Eye (tissue), 1 donor: ENCODE data around the gene CDH8.
A peak's percentile ranks its signal among the peaks of the same experiment; 100 is the strongest.
"Not testable (repeated sequence)": the region's sequence is repeated elsewhere in the genome, so short reads cannot be mapped to it uniquely, and the experiment has no call there.

ENCODE experiments used
- DNase-seq: peaks from one replicate; pipeline ENCODE4 v3.0.0-alpha.2; 2015

Gene CDH8

DNA sequence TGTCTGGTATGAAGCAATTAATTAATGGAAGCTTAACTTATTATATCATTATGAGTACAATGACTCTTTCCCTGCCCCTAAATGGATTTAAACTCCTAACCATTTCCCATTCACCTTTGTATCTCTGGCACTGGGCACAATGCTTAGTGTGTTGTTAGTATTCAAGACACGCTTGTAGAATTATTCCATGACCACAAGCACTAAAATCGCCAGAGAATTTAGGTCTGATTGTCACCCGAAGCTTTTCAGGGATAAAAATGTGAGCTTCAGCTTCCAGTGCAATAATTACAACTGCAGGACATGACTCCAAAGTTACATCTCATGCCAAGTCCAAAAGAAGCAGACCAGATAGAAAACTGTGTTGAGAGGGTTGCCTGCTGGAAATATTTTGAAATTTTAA lies 101.6 kb downstream of the CDH8 start:
- no peak for DNase-seq

DNA sequence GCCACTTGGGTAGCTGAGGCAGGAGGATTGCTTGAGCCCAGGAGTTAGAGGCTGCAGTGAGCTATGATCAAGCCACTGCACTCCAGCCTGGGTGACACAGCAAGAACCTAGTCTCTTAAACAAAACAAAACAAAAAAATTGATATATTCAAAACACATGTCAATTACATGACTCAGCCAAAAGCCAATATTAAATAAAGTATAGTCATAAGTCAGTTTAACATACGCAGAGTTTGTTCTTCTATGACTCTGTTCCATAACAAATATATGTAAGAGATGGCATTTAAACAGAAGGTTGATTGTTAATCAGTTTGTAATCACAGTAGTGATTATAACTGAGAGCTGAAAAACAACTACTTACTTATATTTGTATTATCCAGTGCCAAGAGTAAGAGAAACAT lies 106.5 kb downstream of the CDH8 start:
- DNase-seq: no peak

- DNase-seq: no peak
These were observed 109.5 kb downstream of the CDH8 start for GRCh38 chr16:61926766-61927165.

GRCh38 chr16:61923629-61924028 lies 112.6 kb downstream of the CDH8 start:
- DNase-seq: no peak

DNA sequence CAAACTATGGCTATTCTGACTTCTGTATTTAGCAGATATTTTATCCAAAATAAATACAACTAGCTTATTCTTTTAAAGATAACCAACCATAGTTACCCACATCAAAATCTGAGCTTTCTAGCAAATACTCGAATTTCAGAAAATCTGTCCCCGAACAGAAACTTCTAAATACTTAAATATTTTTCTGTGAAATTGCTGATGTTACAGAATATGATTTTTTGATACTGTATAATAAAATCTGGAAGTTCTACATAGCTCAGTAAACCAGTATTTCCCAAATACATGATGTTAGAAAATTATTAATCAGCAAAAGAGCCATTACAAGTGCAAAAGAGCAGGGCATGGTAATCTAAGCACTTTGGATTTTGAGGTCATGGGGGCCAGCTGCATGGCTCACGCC lies 114.9 kb downstream of the CDH8 start:
- no peak for DNase-seq

DNA sequence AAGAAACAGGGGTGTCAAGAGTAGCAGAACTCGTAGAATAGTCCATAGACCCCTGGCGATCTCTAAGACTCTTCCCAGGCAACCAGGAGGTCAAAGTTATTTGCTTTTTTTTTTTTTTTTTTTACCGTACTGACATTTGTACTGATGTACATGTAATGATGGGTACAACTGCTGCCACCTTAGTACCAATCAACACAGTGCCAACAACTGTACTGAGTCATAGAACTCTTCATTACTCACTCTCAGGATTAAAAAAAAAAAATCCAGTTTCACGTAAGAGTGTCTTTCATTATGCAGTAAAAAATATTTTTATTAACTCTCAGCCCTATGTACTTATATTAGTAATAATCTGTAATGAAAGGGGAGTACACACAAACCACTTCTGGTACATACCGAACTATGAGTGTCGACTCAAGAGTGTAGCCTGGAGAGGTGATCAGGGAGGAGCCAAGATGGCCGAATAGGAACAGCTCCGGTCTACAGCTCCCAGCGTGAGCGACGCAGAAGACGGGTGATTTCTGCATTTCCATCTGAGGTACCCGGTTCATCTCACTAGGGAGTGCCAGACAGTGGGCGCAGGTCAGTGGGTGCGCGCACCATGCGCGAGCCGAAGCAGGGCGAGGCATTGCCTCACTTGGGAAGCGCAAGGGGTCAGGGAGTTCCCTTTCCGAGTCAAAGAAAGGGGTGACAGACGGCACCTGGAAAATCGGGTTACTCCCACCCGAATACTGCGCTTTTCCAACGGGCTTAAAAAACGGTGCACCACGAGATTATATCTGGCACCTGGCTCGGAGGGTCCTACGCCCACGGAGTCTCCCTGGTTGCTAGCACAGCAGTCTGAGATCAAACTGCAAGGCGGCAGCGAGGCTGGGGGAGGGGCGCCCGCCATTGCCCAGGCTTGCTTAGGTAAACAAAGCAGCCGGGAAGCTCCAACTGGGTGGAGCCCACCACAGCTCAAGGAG lies 118.1 kb downstream of the CDH8 start:
- not testable (repeated sequence) for DNase-seq

- no peak for DNase-seq
These were observed 120.7 kb downstream of the CDH8 start for GRCh38 chr16:61915569-61915968.

DNA sequence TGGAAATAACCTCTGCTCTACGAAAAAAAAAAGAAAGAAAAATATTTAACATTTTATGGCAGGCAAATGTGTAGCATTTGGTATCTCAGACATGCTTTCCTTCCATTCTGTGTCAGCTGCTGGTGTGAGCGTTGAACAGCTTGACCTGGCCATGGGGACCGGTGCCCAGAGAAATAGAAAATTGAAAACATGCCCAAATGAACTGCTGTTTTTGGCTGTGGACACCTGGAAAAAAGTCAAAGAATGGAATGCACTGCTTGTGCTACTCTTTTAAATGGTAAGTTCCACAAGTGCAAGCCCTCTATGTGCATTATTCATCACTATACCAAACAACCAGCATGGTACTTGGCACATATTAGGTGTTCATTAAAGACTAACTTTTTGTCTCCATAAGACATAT lies 127.2 kb downstream of the CDH8 start:
- DNase-seq: peak; percentile 29

GRCh38 chr16:61908426-61908825 lies 127.8 kb downstream of the CDH8 start:
- DNase-seq: no peak

- no peak for DNase-seq
These were observed 134.5 kb downstream of the CDH8 start for GRCh38 chr16:61901689-61902088.

GRCh38 chr16:61900482-61900881 lies 135.8 kb downstream of the CDH8 start:
- no peak for DNase-seq

DNA sequence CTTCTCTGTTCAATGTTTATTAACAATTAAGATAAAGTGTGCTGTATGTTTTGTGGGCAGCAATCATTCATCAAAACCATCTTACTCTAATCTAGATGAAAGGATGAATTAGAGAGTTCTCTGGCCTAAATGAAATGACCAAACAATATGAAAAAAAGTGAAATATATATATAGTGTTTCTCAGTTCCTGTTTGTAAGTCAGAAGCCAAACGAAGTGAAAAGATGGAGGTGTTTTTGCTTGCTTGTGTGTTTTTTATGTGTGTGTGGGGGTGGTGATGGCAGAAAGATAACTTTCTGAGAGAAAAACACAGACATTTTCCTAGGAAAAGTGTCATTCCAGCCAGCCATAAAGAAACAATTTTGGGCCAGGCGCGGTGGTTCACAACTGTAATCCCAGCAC lies 138.6 kb downstream of the CDH8 start:
- DNase-seq: no peak

- DNase-seq: no peak
These were observed 143.7 kb downstream of the CDH8 start for GRCh38 chr16:61892531-61892930.

GRCh38 chr16:61891460-61891859 lies 144.8 kb downstream of the CDH8 start:
- DNase-seq: no peak

DNA sequence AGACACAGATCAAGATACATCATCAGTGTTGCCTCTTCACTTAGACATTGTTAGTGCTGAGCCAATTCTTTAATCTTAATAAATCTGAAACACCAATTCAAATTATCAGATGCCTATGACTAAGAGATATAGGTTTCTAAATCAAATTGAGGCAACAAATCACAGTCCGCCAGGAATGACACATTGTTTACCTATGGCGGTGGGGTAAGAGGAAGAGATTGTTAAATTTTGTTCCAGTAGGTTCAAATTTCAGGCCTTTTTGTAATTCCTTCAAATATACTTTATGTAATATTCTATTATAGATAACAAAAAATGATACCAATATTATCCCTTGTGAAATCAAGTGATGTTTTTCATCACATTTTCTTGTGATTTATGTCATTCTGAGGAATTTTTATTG lies 145.9 kb downstream of the CDH8 start:
- DNase-seq: no peak

DNA sequence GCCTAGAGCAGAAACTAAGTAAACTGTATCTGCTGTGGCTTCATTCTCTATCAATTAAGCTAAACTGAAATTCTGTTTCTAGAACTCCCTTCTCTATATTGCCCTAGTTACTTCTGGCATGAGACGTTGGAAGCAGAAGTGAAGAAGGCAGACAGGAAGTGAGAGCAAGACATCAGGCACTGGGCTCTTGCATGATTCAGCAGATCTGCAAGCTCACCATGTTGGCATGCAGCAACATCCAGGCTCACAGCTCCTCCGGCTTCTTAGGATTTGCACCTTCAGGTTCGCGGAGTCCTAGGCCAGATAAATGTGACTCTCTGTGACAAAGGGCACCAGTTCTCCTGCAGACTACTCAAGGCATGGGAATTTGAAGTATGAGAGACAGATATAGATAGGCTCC lies 148.3 kb downstream of the CDH8 start:
- no peak for DNase-seq

- no peak for DNase-seq
These were observed 150.9 kb downstream of the CDH8 start for GRCh38 chr16:61885343-61885742.

DNA sequence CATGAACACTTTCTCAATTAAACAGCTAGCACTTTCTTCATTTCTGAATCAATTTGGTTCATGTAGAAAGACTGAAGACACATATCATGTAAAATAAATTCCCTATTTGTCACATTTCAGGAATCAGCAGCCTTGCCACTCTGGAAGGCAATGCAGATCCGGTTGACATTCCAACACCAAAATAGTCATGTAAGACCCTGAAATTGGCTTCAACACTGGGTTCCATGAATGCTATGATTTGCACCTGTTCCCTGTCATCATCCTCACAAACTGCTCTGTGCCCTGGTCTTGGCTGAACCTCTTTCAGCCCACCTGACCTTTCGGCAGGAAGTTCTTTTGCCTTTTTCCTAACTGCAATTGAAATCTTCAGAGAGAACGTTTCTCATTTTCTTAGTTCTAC lies 156.9 kb downstream of the CDH8 start:
- no peak for DNase-seq

DNA sequence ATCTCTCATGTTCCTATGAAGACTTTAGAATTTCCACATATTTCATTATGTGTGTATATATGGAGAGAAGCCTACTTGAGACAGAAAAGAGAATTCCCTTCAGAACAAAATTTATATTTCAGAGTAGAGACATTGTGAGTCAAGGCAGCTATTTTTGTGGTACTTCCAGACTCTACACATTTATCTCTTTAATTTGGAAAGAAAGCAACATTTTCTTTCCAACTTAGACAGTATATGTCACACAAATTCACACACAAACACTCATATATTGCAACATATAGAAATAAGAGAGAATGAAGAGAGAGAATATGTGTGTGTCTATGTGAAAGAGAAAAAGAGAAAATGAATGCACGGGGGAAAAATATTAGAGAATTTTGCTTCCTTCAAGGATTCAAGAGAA lies 158.8 kb downstream of the CDH8 start:
- DNase-seq: no peak

- no peak for DNase-seq
These were observed 163.5 kb downstream of the CDH8 start for GRCh38 chr16:61872778-61873119.

DNA sequence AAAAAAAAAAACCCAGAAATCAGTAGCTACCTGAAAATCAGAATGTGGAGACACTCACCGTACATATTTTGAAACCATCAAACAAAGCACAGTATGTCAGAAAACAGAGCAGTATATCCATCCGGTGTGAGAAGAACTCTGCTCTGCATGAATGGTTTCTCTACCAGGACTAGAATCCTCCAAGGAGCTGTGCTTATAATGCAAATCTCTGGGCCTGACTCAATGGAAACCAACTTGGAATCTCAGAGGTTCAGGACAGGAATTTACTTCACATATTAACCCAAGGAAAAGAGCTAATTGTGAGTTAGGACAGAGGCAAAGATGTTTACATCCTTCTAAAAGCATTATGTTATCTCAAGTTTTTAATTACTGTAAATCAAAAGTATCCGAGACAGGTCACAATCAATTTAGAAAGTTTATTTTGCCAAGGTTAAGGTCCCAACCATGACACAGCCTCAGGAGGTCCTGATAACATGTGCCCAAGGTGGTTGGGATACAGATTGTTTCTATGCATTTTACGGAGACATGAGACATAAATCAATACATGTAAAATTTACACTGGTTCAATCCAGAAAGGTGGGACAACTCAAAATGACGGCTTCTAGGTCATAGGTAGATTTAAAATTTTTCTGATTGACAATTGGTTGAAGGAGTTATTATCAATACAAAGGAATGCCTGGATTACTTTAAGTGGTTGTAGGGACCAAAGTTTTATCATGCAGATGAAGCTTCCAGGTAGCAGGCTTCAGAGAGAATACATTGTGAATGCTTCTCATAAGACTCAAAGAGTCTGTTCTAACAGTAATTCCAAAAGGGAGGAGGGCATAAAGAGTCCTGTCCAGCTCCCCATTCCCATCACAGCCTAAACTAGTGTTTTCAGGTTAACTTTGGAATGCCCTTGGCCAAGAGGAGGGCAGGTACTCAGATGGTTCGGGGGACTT lies 164.1 kb downstream of the CDH8 start:
- no peak for DNase-seq

- DNase-seq: no peak
These were observed 173.8 kb downstream of the CDH8 start for GRCh38 chr16:61862221-61863155.

DNA sequence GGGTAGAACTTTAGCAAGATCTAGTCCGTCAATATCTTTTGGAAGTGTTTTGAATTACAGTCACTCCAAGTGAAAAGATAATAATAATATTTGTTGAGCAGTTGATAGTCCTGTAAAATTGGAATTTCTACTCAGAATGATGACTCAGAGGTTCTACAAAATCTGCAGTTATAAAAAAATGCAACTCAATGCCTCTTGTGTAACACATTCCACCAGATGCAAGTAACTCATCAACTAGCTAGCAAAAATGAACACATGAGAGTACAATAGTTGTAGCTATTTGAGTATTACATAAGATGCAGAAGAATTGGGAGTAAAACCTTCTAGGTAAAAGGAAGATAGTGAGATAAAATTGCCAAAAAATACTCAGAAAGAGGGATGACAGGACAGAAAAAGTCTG lies 177.2 kb downstream of the CDH8 start:
- DNase-seq: no peak
